Loucy (cell line): ENCODE measurements around the gene TSEN2.
"Not testable (repeated sequence)": the region's sequence is repeated elsewhere in the genome, so short reads cannot be mapped to it uniquely, and the experiment has no call there.

Experiments
- H2AFZ ChIP-seq: fragments of 200-600 bp; sonication (generic); 2 replicates; pipeline ENCODE4 v1.6.0; 2016; ENCODE audit warnings: antibody characterized with exemption, mild to moderate bottlenecking, low read length, moderate library complexity
- H3F3A ChIP-seq: fragments of 200-600 bp; 2 replicates; pipeline ENCODE4 v1.6.0; 2016; ENCODE audit warnings: antibody characterized with exemption, low read depth, mild to moderate bottlenecking
- H3K27me3 ChIP-seq: fragments of 200-600 bp; sonication (generic); 2 replicates; pipeline ENCODE4 v1.6.1; 2014; ENCODE audit warnings: low read length, mild to moderate bottlenecking; ENCODE audit not compliant: insufficient read depth, poor library complexity, severe bottlenecking
- H3K36me3 ChIP-seq: fragments of 200-600 bp; sonication (generic); 2 replicates; pipeline ENCODE4 v1.6.1; 2016; ENCODE audit warnings: low read length; ENCODE audit not compliant: insufficient read depth
- H3K4me1 ChIP-seq: fragments of 200-600 bp; sonication (generic); 2 replicates; pipeline ENCODE4 v1.5.1; 2014; ENCODE audit warnings: low read length, mild to moderate bottlenecking; ENCODE audit not compliant: insufficient read depth, poor library complexity, severe bottlenecking
- H3K4me2 ChIP-seq: fragments of 200-600 bp; sonication (generic); 2 replicates; pipeline ENCODE4 v1.6.0; 2014; ENCODE audit warnings: antibody characterized with exemption, low read length, low read depth, mild to moderate bottlenecking; ENCODE audit not compliant: poor library complexity, severe bottlenecking
- H3K4me3 ChIP-seq: fragments of 200-600 bp; sonication (generic); 2 replicates; pipeline ENCODE4 v1.5.1; 2014; ENCODE audit warnings: low read length, mild to moderate bottlenecking, mixed read lengths; ENCODE audit not compliant: poor library complexity, severe bottlenecking
- H3K79me2 ChIP-seq: fragments of 200-600 bp; sonication (generic); 2 replicates; pipeline ENCODE4 v1.6.1; 2014; ENCODE audit warnings: low read length; ENCODE audit not compliant: insufficient read depth
- H3K9ac ChIP-seq: fragments of 200-600 bp; sonication (generic); 2 replicates; pipeline ENCODE4 v1.6.0; 2014; ENCODE audit warnings: mild to moderate bottlenecking, low read depth, low read length, moderate library complexity; ENCODE audit not compliant: poor library complexity, severe bottlenecking
- H3K9me2 ChIP-seq: fragments of 200-600 bp; sonication (generic); replicated peaks from 2 replicates; pipeline ENCODE4 v1.6.1; 2016; ENCODE audit warnings: low read depth, low read length, mixed read lengths
- H3K9me3 ChIP-seq: fragments of 200-600 bp; sonication (generic); 2 replicates; pipeline ENCODE4 v1.6.1; 2014; ENCODE audit warnings: mild to moderate bottlenecking, antibody characterized with exemption, low read length, low read depth; ENCODE audit not compliant: insufficient read depth
- H4K20me1 ChIP-seq: fragments of 200-600 bp; sonication (generic); 2 replicates; pipeline ENCODE4 v1.6.0; 2014; ENCODE audit warnings: antibody characterized with exemption, low read length, mild to moderate bottlenecking; ENCODE audit not compliant: insufficient read depth, poor library complexity, severe bottlenecking
- EZH2phosphoT487 ChIP-seq: fragments of 200-600 bp; IDR thresholded peaks from 2 replicates; pipeline ENCODE4 v1.6.1; 2018; ENCODE audit warnings: antibody characterized with exemption, mild to moderate bottlenecking, moderate library complexity, borderline replicate concordance
- TF ChIP-seq, protein P1 (sequence below): fragments of 200-600 bp; sonication (generic); conservative IDR thresholded peaks from 2 replicates; pipeline ENCODE4 v1.5.1; 2014; ENCODE audit warnings: mild to moderate bottlenecking, antibody characterized with exemption, low read length

The TSEN2 gene

DNA sequence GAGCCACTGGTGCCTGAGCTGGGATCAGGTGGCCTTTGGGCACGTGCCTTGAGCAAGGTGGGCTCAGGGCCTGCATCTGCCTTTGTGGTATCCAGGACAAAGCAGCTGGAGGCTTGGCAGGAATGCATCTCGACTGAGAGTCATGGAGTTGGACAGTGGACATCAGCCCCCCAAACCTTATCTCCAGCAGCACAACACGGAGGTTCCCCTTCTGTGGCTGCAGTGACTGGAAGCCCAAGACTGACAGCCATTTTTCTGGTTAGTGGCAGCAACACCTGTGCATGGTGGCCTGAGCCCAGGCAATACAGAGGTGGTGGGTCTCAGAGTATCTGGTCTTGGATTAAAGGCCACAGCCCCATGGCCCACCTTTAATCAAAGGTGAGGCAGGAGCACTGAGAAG lies 27.8 kb upstream of the TSEN2 start:
- Histone ChIP-seq H4K20me1 (no peaks in the 10 kb centered on the region), H3K4me3 (no peak overlapping the region), H3K4me1 (peaks cover 10% of the 10 kb centered on the region), H3K36me3 (no peaks in the 10 kb centered on the region), H3K79me2 (no peaks in the 10 kb centered on the region), H3K4me2 (no peak overlapping the region), H3F3A (no peaks in the 10 kb centered on the region), H3K9ac (no peak overlapping the region), H3K27me3 (no peaks in the 10 kb centered on the region), H3K9me3 (no peaks in the 10 kb centered on the region), H2AFZ (no peak overlapping the region), H3K9me2 (no peaks in the 10 kb centered on the region)
- TF ChIP-seq, protein P1, sequence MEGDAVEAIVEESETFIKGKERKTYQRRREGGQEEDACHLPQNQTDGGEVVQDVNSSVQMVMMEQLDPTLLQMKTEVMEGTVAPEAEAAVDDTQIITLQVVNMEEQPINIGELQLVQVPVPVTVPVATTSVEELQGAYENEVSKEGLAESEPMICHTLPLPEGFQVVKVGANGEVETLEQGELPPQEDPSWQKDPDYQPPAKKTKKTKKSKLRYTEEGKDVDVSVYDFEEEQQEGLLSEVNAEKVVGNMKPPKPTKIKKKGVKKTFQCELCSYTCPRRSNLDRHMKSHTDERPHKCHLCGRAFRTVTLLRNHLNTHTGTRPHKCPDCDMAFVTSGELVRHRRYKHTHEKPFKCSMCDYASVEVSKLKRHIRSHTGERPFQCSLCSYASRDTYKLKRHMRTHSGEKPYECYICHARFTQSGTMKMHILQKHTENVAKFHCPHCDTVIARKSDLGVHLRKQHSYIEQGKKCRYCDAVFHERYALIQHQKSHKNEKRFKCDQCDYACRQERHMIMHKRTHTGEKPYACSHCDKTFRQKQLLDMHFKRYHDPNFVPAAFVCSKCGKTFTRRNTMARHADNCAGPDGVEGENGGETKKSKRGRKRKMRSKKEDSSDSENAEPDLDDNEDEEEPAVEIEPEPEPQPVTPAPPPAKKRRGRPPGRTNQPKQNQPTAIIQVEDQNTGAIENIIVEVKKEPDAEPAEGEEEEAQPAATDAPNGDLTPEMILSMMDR: no peak
- TF ChIP-seq EZH2phosphoT487: no peak

DNA sequence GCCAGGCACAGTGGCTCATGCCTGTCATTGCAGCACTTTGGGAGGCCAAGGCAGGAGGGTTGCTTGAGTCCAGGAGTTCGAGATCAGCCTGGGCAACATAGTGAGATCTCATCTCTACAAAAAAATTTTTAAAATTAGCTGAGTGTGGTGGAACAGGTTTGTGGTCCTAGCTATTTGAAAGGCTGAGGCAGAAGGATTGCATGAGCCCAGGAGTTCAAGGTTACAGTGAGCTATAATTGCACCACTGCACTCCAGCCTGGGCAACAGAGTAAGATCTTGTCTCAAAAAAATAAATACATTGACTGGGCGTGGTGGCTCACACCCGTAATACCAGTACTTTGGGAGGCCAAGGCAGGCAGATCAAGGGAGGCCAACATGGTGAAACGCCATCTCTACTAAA lies 26.9 kb upstream of the TSEN2 start:
- H4K20me1 ChIP-seq, H3K9ac ChIP-seq, H3K79me2 ChIP-seq, H3F3A ChIP-seq, H3K9me2 ChIP-seq, H2AFZ ChIP-seq, H3K9me3 ChIP-seq, H3K36me3 ChIP-seq, H3K4me3 ChIP-seq, H3K4me2 ChIP-seq, H3K27me3 ChIP-seq: not testable (repeated sequence)
- H3K4me1 ChIP-seq: peaks cover 20% of the 10 kb centered on the region

DNA sequence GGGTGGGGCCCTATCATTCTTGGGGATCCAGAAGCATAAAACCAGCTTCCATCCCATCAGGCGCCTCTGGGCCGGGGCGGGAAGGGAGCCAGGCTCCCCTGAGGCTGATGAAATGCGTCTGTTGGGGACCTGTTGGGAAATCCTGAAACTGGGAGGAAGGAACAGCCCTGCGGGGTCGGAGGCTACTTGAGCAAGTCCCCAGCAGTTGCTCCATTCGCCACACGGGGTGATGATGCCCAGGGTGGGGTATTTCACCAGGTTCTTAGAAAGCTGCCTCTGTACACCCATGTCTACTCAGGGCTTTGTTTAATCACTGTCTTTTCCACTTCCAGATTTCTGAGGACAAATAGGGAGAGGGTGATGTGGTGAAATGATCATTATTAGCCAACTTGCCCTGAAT lies 25.4 kb upstream of the TSEN2 start:
- H3K4me1 ChIP-seq: peaks cover 33% of the 10 kb centered on the region
- H3K27me3 ChIP-seq: no peaks in the 10 kb centered on the region
- H3K79me2 ChIP-seq: no peaks in the 10 kb centered on the region
- no peaks in the 10 kb centered on the region for H4K20me1 ChIP-seq
- no peak overlapping the region for H3K4me2 ChIP-seq
- no peak overlapping the region for H3K4me3 ChIP-seq
- TF ChIP-seq, protein P1: no peak
- no peak for TF ChIP-seq EZH2phosphoT487
- no peak overlapping the region for H2AFZ ChIP-seq
- no peaks in the 10 kb centered on the region for H3K36me3 ChIP-seq
- no peaks in the 10 kb centered on the region for H3K9me2 ChIP-seq
- no peaks in the 10 kb centered on the region for H3K9me3 ChIP-seq
- H3F3A ChIP-seq: no peaks in the 10 kb centered on the region
- H3K9ac ChIP-seq: no peak overlapping the region

DNA sequence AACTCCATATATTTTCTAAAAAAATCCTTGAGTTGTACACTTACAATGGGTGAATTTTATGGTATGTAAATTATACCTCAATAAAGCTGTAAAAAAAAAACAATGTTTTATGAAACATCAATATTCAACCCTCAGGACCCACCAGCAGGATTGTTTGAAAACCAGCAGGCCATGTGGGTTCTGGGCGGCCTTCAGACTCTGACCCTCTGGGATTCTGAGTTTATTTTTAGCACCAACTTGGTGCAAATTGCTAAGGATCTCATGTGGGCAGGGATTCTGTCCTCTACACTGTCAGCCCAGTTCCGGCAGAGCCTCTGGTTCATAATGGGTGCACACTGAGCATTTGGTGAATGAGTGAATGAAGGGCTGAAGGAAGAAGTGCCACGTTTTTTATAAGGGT lies 24.2 kb upstream of the TSEN2 start:
- H3K9me2 ChIP-seq: no peaks in the 10 kb centered on the region
- TF ChIP-seq, protein P1: no peak
- TF ChIP-seq EZH2phosphoT487: no peak
- no peaks in the 10 kb centered on the region for H3K36me3 ChIP-seq
- no peaks in the 10 kb centered on the region for H3K27me3 ChIP-seq
- H3K4me2 ChIP-seq: no peak overlapping the region
- no peak overlapping the region for H3K4me3 ChIP-seq
- no peak overlapping the region for H2AFZ ChIP-seq
- no peaks in the 10 kb centered on the region for H3F3A ChIP-seq
- no peaks in the 10 kb centered on the region for H3K9me3 ChIP-seq
- peaks cover 45% of the 10 kb centered on the region for H3K4me1 ChIP-seq
- H4K20me1 ChIP-seq: no peaks in the 10 kb centered on the region
- H3K79me2 ChIP-seq: no peaks in the 10 kb centered on the region
- no peak overlapping the region for H3K9ac ChIP-seq
